Measurements from ENCODE around the gene CTSE. TPM values are rescaled to one million over a fixed set of nuclear protein-coding genes. Genes with fewer than 3 reads are reported as not detected.
A peak's percentile ranks its signal among the peaks of the same experiment; 100 is the strongest.
"Not testable (repeated sequence)": the region's sequence is repeated elsewhere in the genome, so short reads cannot be mapped to it uniquely, and the experiment has no call there.

Gene CTSE
- total and polyA plus RNA-seq, 2 experiments from 2014 or later, result 65.9 to 86.0 TPM

DNA sequence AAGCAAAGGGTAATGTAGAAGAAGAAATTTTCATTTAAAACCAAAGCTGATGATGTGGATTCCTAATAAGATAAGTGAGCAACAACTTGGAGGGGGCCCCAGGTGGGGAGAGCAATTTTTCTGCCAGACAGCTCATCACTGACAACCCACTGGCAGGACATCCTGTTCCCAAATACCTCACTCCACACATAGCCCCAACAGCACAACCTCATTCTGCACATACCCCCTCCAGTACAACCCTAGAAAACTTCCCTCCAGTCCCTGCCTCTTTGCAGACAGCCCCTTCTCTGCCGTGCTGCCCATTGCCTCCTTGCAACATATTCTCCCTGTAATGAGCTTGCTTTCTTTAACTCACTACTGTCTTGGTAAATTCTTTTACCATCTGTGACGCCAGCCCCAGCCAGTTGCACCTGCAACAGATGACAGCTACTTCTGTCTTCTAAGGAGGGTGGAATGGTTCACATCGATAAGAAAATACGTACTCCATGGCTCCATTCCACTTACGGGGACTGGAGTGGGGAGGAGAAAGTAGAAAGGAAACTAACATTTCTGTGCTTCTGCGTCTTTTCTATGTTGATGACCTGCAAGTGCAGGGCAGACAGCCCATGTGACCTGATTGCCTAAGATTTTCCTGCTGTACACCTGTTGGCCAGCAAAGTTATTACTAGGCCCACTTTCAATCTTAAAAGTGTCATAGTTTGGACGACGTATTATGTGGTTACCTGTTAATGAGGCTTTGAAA is 44.0 kb upstream of the CTSE start:
- H3K27me3 ChIP-seq, result no peaks in the 10 kb centered on the region
- H3K4me1 ChIP-seq (ENCODE audit: insufficient read depth), result peaks cover 7% of the 10 kb centered on the region
- TF ChIP-seq, protein P1, sequence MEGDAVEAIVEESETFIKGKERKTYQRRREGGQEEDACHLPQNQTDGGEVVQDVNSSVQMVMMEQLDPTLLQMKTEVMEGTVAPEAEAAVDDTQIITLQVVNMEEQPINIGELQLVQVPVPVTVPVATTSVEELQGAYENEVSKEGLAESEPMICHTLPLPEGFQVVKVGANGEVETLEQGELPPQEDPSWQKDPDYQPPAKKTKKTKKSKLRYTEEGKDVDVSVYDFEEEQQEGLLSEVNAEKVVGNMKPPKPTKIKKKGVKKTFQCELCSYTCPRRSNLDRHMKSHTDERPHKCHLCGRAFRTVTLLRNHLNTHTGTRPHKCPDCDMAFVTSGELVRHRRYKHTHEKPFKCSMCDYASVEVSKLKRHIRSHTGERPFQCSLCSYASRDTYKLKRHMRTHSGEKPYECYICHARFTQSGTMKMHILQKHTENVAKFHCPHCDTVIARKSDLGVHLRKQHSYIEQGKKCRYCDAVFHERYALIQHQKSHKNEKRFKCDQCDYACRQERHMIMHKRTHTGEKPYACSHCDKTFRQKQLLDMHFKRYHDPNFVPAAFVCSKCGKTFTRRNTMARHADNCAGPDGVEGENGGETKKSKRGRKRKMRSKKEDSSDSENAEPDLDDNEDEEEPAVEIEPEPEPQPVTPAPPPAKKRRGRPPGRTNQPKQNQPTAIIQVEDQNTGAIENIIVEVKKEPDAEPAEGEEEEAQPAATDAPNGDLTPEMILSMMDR (IDR thresholded peaks at IDR 0.05; ENCODE audit: poor library complexity), result no peak
- TF ChIP-seq EZH2 (IDR thresholded peaks at IDR 0.05; ENCODE audit: borderline replicate concordance), result no peak
- TF ChIP-seq EZH2phosphoT487 (IDR thresholded peaks at IDR 0.05; ENCODE audit: low read depth, severe bottlenecking, unreplicated experiment), result no peak
- peak overlapping the region; percentile 80 for H3K27ac ChIP-seq
- H3K9me3 ChIP-seq (ENCODE audit: low read depth), result no peaks in the 10 kb centered on the region
- no peaks in the 10 kb centered on the region for H3K79me2 ChIP-seq
- peak; percentile 34 for DNase-seq (ENCODE audit: low spot score)
- peak overlapping the region; percentile 28 for H3K4me2 ChIP-seq
- no peaks in the 10 kb centered on the region for H3K36me3 ChIP-seq (replicated peaks; ENCODE audit: insufficient read depth, low read depth)
- WGBS (ENCODE audit: low lambda C conversion rate, missing lambda C conversion rate), result 78% methylated on average over 8 of the region's 8 CpGs
- H3K9me2 ChIP-seq (replicated peaks; ENCODE audit: insufficient read depth), result no peaks in the 10 kb centered on the region
- no peak overlapping the region for H2AFZ ChIP-seq
- no peak overlapping the region for H3K4me3 ChIP-seq
- H4K20me1 ChIP-seq (ENCODE audit: insufficient read depth, poor library complexity, severe bottlenecking), result no peaks in the 10 kb centered on the region

DNA sequence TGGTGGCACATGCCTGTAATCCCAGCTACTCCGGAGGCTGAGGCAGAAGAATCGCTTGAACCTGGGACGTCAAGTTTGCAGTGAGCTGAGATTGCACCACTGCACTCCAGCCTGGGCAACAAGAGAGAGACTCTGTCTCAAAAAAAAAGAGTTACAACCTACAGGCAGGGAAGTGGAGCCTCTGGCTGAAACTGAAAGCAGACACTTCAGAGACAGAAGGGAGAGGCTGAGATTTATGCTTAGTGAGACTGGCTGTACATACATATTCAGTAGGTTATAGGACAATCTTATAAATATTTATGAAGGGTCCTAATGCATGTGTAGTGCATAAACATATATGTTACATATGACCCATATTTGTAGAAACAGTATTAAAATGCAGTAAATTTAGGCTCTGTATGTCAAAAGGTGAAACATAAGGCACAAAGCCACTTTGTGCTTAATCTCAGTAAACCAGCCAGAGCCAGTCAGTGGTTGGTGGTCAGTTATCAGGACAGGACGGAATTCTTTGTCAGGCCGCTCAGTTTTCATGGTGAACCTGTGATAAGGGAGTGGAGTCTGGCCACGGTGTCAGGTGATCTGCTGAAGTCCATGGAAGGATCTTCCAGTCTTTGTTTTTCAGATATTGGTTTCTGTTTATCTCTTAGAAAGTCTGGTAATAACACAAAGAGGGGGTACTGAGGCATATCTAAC is 42.9 kb upstream of the CTSE start:
- no peak for TF ChIP-seq EZH2phosphoT487 (IDR thresholded peaks at IDR 0.05; ENCODE audit: low read depth, severe bottlenecking, unreplicated experiment)
- no peak for TF ChIP-seq EZH2 (IDR thresholded peaks at IDR 0.05; ENCODE audit: borderline replicate concordance)
- H3K4me1 ChIP-seq (ENCODE audit: insufficient read depth), result peaks cover 7% of the 10 kb centered on the region
- DNase-seq (ENCODE audit: low spot score), result peak; percentile 51

DNA sequence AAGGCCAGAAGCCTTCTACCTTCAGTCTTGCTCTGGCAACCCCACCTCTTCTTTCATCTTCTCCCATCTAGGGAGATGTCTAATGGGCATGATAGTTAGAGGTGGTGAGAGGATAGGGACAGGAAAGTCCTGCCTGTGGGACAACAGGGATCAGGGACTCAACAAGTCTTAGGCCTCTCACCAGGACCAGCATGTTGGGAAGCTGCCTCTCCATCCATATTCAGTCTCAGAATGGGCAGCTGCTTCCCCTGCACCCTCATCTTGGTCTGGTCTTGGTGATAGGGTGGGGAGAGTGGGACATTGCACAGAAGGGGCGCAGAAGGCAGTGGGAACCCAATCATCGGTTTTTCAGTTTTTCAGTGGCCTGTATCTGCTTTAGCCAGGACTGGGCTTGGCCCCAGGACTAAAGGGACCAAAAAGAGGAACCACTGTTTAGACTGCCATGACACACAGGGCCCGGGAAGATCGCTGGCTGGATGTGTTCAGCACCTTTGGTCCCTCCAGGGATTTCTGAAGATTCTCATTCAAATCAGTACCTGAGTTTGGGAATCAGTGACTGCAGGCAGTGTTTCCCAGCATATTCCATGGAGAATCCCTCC is 42.0 kb upstream of the CTSE start:
- Histone ChIP-seq H3K9me2 (replicated peaks; ENCODE audit: insufficient read depth) (no peaks in the 10 kb centered on the region), H3K36me3 (replicated peaks; ENCODE audit: insufficient read depth, low read depth) (no peaks in the 10 kb centered on the region), H3K4me2 (no peak overlapping the region), H3K4me3 (no peak overlapping the region), H3K27ac (peak overlapping the region; percentile 80), H3K27me3 (no peaks in the 10 kb centered on the region), H3K79me2 (no peaks in the 10 kb centered on the region), H3K9me3 (ENCODE audit: low read depth) (no peaks in the 10 kb centered on the region), H3K4me1 (ENCODE audit: insufficient read depth) (peaks cover 7% of the 10 kb centered on the region), H4K20me1 (ENCODE audit: insufficient read depth, poor library complexity, severe bottlenecking) (no peaks in the 10 kb centered on the region), H2AFZ (no peak overlapping the region)
- TF ChIP-seq, protein P1 (IDR thresholded peaks at IDR 0.05; ENCODE audit: poor library complexity), result no peak
- no peak for TF ChIP-seq EZH2 (IDR thresholded peaks at IDR 0.05; ENCODE audit: borderline replicate concordance)
- no peak for TF ChIP-seq EZH2phosphoT487 (IDR thresholded peaks at IDR 0.05; ENCODE audit: low read depth, severe bottlenecking, unreplicated experiment)
- DNase-seq (ENCODE audit: low spot score), result no peak
- 97% methylated on average over 4 of the region's 4 CpGs for WGBS (ENCODE audit: low lambda C conversion rate, missing lambda C conversion rate)

More for the DNA sequence above, 42.9 kb upstream of the CTSE start:
- H3K27me3 ChIP-seq, result no peaks in the 10 kb centered on the region
- peak overlapping the region; percentile 0 for H2AFZ ChIP-seq
- WGBS (ENCODE audit: low lambda C conversion rate, missing lambda C conversion rate), result 39% methylated on average over 6 of the region's 6 CpGs
- H4K20me1 ChIP-seq (ENCODE audit: insufficient read depth, poor library complexity, severe bottlenecking), result no peaks in the 10 kb centered on the region
- peak overlapping the region; percentile 80 for H3K27ac ChIP-seq
- H3K36me3 ChIP-seq (replicated peaks; ENCODE audit: insufficient read depth, low read depth), result no peaks in the 10 kb centered on the region
- no peaks in the 10 kb centered on the region for H3K9me3 ChIP-seq (ENCODE audit: low read depth)
- H3K9me2 ChIP-seq (replicated peaks; ENCODE audit: insufficient read depth), result no peaks in the 10 kb centered on the region
- peak overlapping the region; percentile 28 for H3K4me2 ChIP-seq
- no peak overlapping the region for H3K4me3 ChIP-seq
- no peaks in the 10 kb centered on the region for H3K79me2 ChIP-seq

DNA sequence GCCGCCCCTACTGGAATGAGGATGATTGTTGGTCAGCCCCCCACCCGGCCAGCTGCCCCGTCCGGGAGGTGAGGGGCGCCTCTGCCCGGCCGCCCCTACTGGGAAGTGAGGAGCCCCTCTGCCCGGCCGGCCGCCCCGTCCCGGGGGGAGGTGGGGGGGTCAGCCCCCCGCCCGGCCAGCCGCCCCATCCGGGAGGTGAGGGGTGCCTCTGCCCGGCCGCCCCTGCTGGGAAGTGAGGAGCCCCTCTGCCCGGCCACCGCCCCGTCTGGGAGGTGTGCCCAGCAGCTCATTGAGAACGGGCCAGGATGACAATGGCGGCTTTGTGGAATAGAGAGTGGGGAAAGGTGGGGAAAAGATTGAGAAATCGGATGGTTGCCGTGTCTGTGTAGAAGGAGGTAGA is 40.8 kb upstream of the CTSE start:
- not testable (repeated sequence) for H3K9me2 ChIP-seq (replicated peaks; ENCODE audit: insufficient read depth); H3K27ac ChIP-seq; H3K4me3 ChIP-seq; H3K4me2 ChIP-seq; H3K36me3 ChIP-seq (replicated peaks; ENCODE audit: insufficient read depth, low read depth); H3K9me3 ChIP-seq (ENCODE audit: low read depth); H3K79me2 ChIP-seq; H3K27me3 ChIP-seq; H2AFZ ChIP-seq; H4K20me1 ChIP-seq (ENCODE audit: insufficient read depth, poor library complexity, severe bottlenecking); H3K4me1 ChIP-seq (ENCODE audit: insufficient read depth); DNase-seq (ENCODE audit: low spot score)
- 95% methylated on average over 4 of the region's 25 CpGs for WGBS (ENCODE audit: low lambda C conversion rate, missing lambda C conversion rate)

DNA sequence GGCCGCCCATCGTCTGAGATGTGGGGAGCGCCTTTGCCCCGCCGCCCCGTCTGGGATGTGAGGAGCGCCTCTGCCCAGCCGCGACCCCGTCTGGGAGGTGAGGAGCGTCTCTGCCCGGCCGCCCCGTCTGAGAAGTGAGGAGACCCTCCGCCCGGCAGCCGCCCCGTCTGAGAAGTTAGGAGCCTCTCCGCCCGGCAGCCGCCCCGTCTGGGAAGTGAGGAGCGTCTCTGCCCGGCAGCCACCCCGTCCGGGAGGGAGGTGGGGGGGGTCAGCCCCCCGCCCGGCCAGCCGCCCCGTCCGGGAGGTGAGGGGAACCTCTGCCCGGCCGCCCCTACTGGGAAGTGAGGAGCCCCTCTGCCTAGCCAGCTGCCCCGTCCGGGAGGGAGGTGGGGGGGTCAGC is 40.3 kb upstream of the CTSE start:
- H2AFZ ChIP-seq; H3K9me2 ChIP-seq (replicated peaks; ENCODE audit: insufficient read depth); H3K4me2 ChIP-seq; H3K79me2 ChIP-seq; H3K4me1 ChIP-seq (ENCODE audit: insufficient read depth); DNase-seq (ENCODE audit: low spot score); H4K20me1 ChIP-seq (ENCODE audit: insufficient read depth, poor library complexity, severe bottlenecking); H3K27ac ChIP-seq; H3K4me3 ChIP-seq; H3K9me3 ChIP-seq (ENCODE audit: low read depth); H3K36me3 ChIP-seq (replicated peaks; ENCODE audit: insufficient read depth, low read depth); H3K27me3 ChIP-seq: not testable (repeated sequence)
- WGBS (ENCODE audit: low lambda C conversion rate, missing lambda C conversion rate), result 90% methylated on average over 2 of the region's 35 CpGs

All from hepatocyte (in vitro differentiated cells).